Tibial nerve (tissue), 4 donors: ENCODE data around the gene CYP2J2. TPM values are rescaled to one million over a fixed set of nuclear protein-coding genes. Genes with fewer than 3 reads are reported as not detected.
"Not testable (repeated sequence)": the region's sequence is repeated elsewhere in the genome, so short reads cannot be mapped to it uniquely, and the experiment has no call there.

Experiments used
- DNase-seq, 2 donors: peaks; one replicate each; pipeline ENCODE4 v3.0.0-alpha.2; 2019; ENCODE audit warnings: low spot score in 2 of 2
- H3K27ac ChIP-seq, 4 donors: fragments of 200-600 bp; sonication (generic) in 3 of 4; one replicate each; pipeline ENCODE4 v1.5.1; 2017 to 2019; ENCODE audit warnings: mild to moderate bottlenecking in 1 of 4
- H3K27me3 ChIP-seq, 2 donors: fragments of 200-600 bp; sonication (generic) in 1 of 2; one replicate each; pipeline versions ENCODE4 v1.5.1 to v1.6.0; 2017 to 2019
- H3K36me3 ChIP-seq, 3 donors: fragments of 200-600 bp; sonication (generic); one replicate each; pipeline ENCODE4 v1.5.1; 2018 to 2019
- H3K4me1 ChIP-seq, 4 donors: fragments of 200-600 bp; sonication (generic) in 3 of 4; one replicate each; pipeline ENCODE4 v1.5.1; 2017 to 2019
- H3K4me3 ChIP-seq, 4 donors: fragments of 200-600 bp; sonication (generic) in 3 of 4; one replicate each; pipeline ENCODE4 v1.5.1; 2017 to 2019; ENCODE audit warnings: mild to moderate bottlenecking in 1 of 4, moderate library complexity in 1 of 4
- H3K9me3 ChIP-seq, 4 donors: fragments of 200-600 bp; sonication (generic) in 3 of 4; one replicate each; pipeline ENCODE4 v1.5.1; 2017 to 2019
- EP300 ChIP-seq, 2 donors: sonication (generic); formaldehyde crosslinking; IDR thresholded peaks; one replicate each; pipeline ENCODE4 v1.6.1; 2017; ENCODE audit warnings: antibody characterized with exemption in 2 of 2, mild to moderate bottlenecking in 1 of 2
- POLR2A ChIP-seq, 2 donors: fragments of 450-650 bp; IDR thresholded peaks; one replicate each; pipeline ENCODE4 v1.6.1; 2017; ENCODE audit warnings: antibody characterized with exemption in 2 of 2, mild to moderate bottlenecking in 2 of 2, moderate library complexity in 2 of 2
- WGBS, 2 donors: methylation state at CpG; one replicate each; pipeline ENCODE4 v1.1.5; 2018; 5-methylcytosine and 5-hydroxymethylcytosine counted together
- total RNA-seq, 4 donors: library from RNA; depleted of rRNA; stranded (reverse); fragments of >200 nt; gene quantifications; one replicate each; pipeline ENCODE4 v1.1.0, GENCODE V29; 2016
- TF ChIP-seq, protein P1 (sequence below), 5 experiments: fragments of 200-600 bp in 3 of 5; fragments of 450-650 bp in 2 of 5; sonication (generic) in 3 of 5; IDR thresholded peaks; one replicate each; pipeline ENCODE4 v1.5.1; 2016 to 2019; ENCODE audit warnings: antibody characterized with exemption in 5 of 5, mild to moderate bottlenecking in 3 of 5, moderate library complexity in 2 of 5

Gene CYP2J2
- total RNA-seq, 4 donors from 2014 or later: 10.8 to 17.8 (median 13.5) TPM

DNA sequence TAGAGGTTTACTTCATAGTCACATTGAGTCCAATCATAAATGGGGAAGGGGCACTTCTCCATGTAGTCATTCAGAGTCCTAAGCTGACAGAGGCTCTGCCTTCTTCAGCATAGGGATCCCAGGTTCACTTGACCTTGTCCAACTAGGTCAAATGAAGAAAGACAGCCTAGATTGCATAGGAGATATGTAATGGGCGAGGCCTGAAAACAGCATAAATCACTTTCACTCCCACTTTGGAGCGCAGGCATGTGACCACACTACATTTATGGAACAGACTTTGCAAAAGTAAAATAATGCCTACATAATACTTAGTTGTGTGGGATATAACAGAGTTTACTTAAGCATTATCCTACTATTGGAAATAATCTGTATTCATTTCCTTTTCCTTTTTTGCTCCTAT lies 60.1 kb downstream of the CYP2J2 start:
- Histone ChIP-seq H3K4me1 (no peaks in the 10 kb centered on the region), H3K36me3 (peaks cover 0 to 5% (median 0%) of the 10 kb centered on the region in 3 donors), H3K27ac (no peak overlapping the region), H3K9me3 (no peaks in the 10 kb centered on the region), H3K4me3 (no peak overlapping the region), H3K27me3 (no peaks in the 10 kb centered on the region)
- 96 to 98% methylated on average over 2 of the region's 2 CpGs for WGBS, 2 donors
- TF ChIP-seq EP300 (IDR thresholded peaks at IDR 0.05) (no peak), POLR2A (IDR thresholded peaks at IDR 0.05) (no peak)
- TF ChIP-seq, protein P1, sequence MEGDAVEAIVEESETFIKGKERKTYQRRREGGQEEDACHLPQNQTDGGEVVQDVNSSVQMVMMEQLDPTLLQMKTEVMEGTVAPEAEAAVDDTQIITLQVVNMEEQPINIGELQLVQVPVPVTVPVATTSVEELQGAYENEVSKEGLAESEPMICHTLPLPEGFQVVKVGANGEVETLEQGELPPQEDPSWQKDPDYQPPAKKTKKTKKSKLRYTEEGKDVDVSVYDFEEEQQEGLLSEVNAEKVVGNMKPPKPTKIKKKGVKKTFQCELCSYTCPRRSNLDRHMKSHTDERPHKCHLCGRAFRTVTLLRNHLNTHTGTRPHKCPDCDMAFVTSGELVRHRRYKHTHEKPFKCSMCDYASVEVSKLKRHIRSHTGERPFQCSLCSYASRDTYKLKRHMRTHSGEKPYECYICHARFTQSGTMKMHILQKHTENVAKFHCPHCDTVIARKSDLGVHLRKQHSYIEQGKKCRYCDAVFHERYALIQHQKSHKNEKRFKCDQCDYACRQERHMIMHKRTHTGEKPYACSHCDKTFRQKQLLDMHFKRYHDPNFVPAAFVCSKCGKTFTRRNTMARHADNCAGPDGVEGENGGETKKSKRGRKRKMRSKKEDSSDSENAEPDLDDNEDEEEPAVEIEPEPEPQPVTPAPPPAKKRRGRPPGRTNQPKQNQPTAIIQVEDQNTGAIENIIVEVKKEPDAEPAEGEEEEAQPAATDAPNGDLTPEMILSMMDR (IDR thresholded peaks at IDR 0.05): no peak
- DNase-seq: no peak

- DNase-seq: no peak
- 80 to 89% methylated on average over 5 of the region's 5 CpGs for WGBS, 2 donors
- Histone ChIP-seq H3K36me3 (no peaks in the 10 kb centered on the region), H3K27me3 (no peaks in the 10 kb centered on the region), H3K4me3 (no peak overlapping the region), H3K4me1 (no peaks in the 10 kb centered on the region), H3K9me3 (no peaks in the 10 kb centered on the region), H3K27ac (no peak overlapping the region)
- TF ChIP-seq POLR2A (IDR thresholded peaks at IDR 0.05) (no peak), EP300 (IDR thresholded peaks at IDR 0.05) (no peak)
- TF ChIP-seq, protein P1 (IDR thresholded peaks at IDR 0.05): no peak
Observed at GRCh38 chr1:59857679-59858354, 68.8 kb downstream of the CYP2J2 start.

DNA sequence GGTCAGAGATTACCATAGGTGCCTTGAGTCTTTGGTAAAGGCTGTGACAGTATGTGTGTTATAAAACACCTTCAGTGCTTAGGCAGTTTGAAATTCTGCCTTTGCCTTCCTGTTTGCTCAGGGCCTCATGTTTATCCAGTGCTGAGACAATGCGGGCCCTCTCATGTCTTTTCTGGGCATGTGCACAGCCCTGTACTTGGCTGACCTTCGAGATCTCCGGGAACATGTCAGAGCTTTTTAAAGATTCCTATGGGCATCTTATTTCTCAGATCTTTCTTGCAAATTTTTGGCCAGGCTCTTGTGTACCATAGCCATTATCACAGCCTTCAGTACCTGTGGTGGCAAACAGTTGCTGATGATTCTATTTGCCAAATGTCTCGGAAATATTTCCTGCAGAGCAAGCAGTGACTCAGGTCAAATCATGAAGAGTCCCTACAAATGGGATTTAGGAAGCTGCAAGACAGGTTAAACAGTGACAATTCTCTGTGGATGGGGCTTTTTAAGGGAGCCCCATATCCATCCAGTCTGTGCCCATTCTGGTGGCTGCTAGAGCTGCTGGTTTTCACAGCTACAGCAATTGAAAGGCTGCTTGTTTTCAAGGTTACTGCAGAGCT lies 69.7 kb downstream of the CYP2J2 start:
- TF ChIP-seq POLR2A (IDR thresholded peaks at IDR 0.05): no peak
- TF ChIP-seq, protein P1 (IDR thresholded peaks at IDR 0.05): no peak
- TF ChIP-seq EP300 (IDR thresholded peaks at IDR 0.05): no peak
- Histone ChIP-seq H3K27ac (no peak overlapping the region), H3K36me3 (no peaks in the 10 kb centered on the region), H3K4me3 (no peak overlapping the region), H3K9me3 (no peaks in the 10 kb centered on the region), H3K4me1 (no peaks in the 10 kb centered on the region), H3K27me3 (no peaks in the 10 kb centered on the region)
- DNase-seq: no peak
- WGBS, 2 donors: 65 to 81% methylated on average over 4 of the region's 4 CpGs

GRCh38 chr1:59855297-59855696 lies 71.3 kb downstream of the CYP2J2 start:
- 95% methylated on average over 1 of the region's 1 CpG for WGBS, 2 donors
- H3K27ac ChIP-seq, H3K36me3 ChIP-seq, H3K27me3 ChIP-seq, H3K4me3 ChIP-seq, DNase-seq, H3K9me3 ChIP-seq, H3K4me1 ChIP-seq: not testable (repeated sequence)

- no peaks in the 10 kb centered on the region for H3K4me1 ChIP-seq
- no peak overlapping the region for H3K27ac ChIP-seq
- TF ChIP-seq, protein P1 (IDR thresholded peaks at IDR 0.05): no peak
- TF ChIP-seq POLR2A (IDR thresholded peaks at IDR 0.05) (no peak), EP300 (IDR thresholded peaks at IDR 0.05) (no peak)
- WGBS, 2 donors: 83 to 86% methylated on average over 1 of the region's 1 CpG
- no peak overlapping the region for H3K4me3 ChIP-seq
- H3K36me3 ChIP-seq: no peaks in the 10 kb centered on the region
- no peaks in the 10 kb centered on the region for H3K9me3 ChIP-seq
- no peaks in the 10 kb centered on the region for H3K27me3 ChIP-seq
- no peak for DNase-seq
Observed at GRCh38 chr1:59852117-59852516, 74.5 kb downstream of the CYP2J2 start.
